ENCODE results near the gene RFLNA.

GRCh38 chr12:124307556-124307825, 12.6 kb downstream of the RFLNA start:
- TF ChIP-seq EZH2phosphoT487 (IDR thresholded peaks at IDR 0.05; ENCODE audit: insufficient read depth, low read depth), result no peak
- TF ChIP-seq EZH2 (IDR thresholded peaks at IDR 0.05; ENCODE audit: insufficient read depth, poor library complexity, severe bottlenecking), result no peak
